Liver (tissue), 9 donors: ENCODE measurements around the gene LCN2. TPM values are rescaled to one million over a fixed set of nuclear protein-coding genes. Genes with fewer than 3 reads are reported as not detected.

Source experiments
- DNase-seq: peaks from one replicate; pipeline ENCODE4 v3.0.0-alpha.2; 2017; ENCODE audit warnings: low spot score
- H3K27ac ChIP-seq, 2 donors: one replicate each; pipeline ENCODE4 v1.7.0; 2013; ENCODE audit warnings: inconsistent platforms in 2 of 2, low read length in 2 of 2, control low read depth in 1 of 2, low read depth in 1 of 2, mild to moderate bottlenecking in 1 of 2
- H3K27me3 ChIP-seq, 4 donors: one replicate each; pipeline versions ENCODE4 v1.6.1 to v1.7.0; 2013; ENCODE audit warnings: low read length in 3 of 4, inconsistent platforms in 1 of 4, mild to moderate bottlenecking in 1 of 4, moderate library complexity in 1 of 4; ENCODE audit not compliant: control insufficient read depth in 4 of 4, insufficient read depth in 4 of 4
- H3K36me3 ChIP-seq, 4 donors: one replicate each; pipeline versions ENCODE4 v1.6.1 to v1.7.0; 2013; ENCODE audit warnings: low read length in 3 of 4, mild to moderate bottlenecking in 3 of 4, low read depth in 1 of 4, moderate library complexity in 1 of 4; ENCODE audit not compliant: control insufficient read depth in 4 of 4, insufficient read depth in 3 of 4
- H3K4me1 ChIP-seq, 4 donors: one replicate each; pipeline versions ENCODE4 v1.6.1 to v1.7.0; 2013; ENCODE audit warnings: low read length in 3 of 4, mild to moderate bottlenecking in 3 of 4, moderate library complexity in 1 of 4; ENCODE audit not compliant: control insufficient read depth in 4 of 4, insufficient read depth in 4 of 4
- H3K4me3 ChIP-seq, 3 donors: one replicate each; pipeline versions ENCODE4 v1.6.1 to v1.7.0; 2013; ENCODE audit warnings: low read length in 3 of 3, control low read depth in 1 of 3, low read depth in 1 of 3, mild to moderate bottlenecking in 1 of 3
- H3K9ac ChIP-seq, 2 donors: one replicate each; pipeline ENCODE4 v1.7.0; 2013; ENCODE audit warnings: low read length in 2 of 2, mild to moderate bottlenecking in 2 of 2, moderate library complexity in 2 of 2, control low read depth in 1 of 2, low read depth in 1 of 2
- H3K9me3 ChIP-seq, 4 donors: one replicate each; pipeline versions ENCODE4 v1.6.1 to v1.7.0; 2013; ENCODE audit warnings: low read length in 3 of 4; ENCODE audit not compliant: control insufficient read depth in 4 of 4
- ATF3 ChIP-seq: IDR thresholded peaks from 2 replicates; pipeline ENCODE4 v1.6.1; 2016; ENCODE audit warnings: antibody characterized with exemption
- CTCF ChIP-seq: fragments of 150-350 bp; IDR thresholded peaks from 2 replicates; pipeline ENCODE4 v1.5.1; 2017; ENCODE audit warnings: improper control_type of control experiment, low read depth, low read length; ENCODE audit not compliant: missing input control
- EGR1 ChIP-seq, 2 donors: IDR thresholded peaks; 2 replicates each; pipeline ENCODE4 v1.6.1; 2016 to 2018; ENCODE audit warnings: antibody characterized with exemption in 2 of 2, low read depth in 2 of 2
- FOXA1 ChIP-seq: IDR thresholded peaks from 2 replicates; pipeline ENCODE4 v1.6.1; 2016; ENCODE audit warnings: antibody characterized with exemption
- FOXA2 ChIP-seq: IDR thresholded peaks from 2 replicates; pipeline ENCODE4 v1.6.1; 2016; ENCODE audit warnings: antibody characterized with exemption
- GABPA ChIP-seq, 2 donors: IDR thresholded peaks in 1 of 2; conservative IDR thresholded peaks in 1 of 2; 2 replicates each; pipeline ENCODE4 v1.6.1; 2016; ENCODE audit warnings: antibody characterized with exemption in 2 of 2, mild to moderate bottlenecking in 1 of 2, moderate library complexity in 1 of 2
- HNF4A ChIP-seq, 2 donors: conservative IDR thresholded peaks; 2 replicates each; pipeline ENCODE4 v1.6.1; 2016; ENCODE audit warnings: antibody characterized with exemption in 2 of 2, mild to moderate bottlenecking in 2 of 2
- HNF4G ChIP-seq: IDR thresholded peaks from 2 replicates; pipeline ENCODE4 v1.6.1; 2016; ENCODE audit warnings: antibody characterized with exemption
- JUND ChIP-seq, 2 donors: IDR thresholded peaks; 2 replicates each; pipeline ENCODE4 v1.6.1; 2016; ENCODE audit warnings: antibody characterized with exemption in 2 of 2
- MAX ChIP-seq: IDR thresholded peaks from 2 replicates; pipeline ENCODE4 v1.6.1; 2016; ENCODE audit warnings: antibody characterized with exemption
- NR2F2 ChIP-seq: IDR thresholded peaks from 2 replicates; pipeline ENCODE4 v1.6.1; 2016; ENCODE audit warnings: antibody characterized with exemption
- RAD21 ChIP-seq, 2 donors: IDR thresholded peaks; 2 replicates each; pipeline ENCODE4 v1.6.1; 2016; ENCODE audit warnings: antibody characterized with exemption in 2 of 2, mild to moderate bottlenecking in 2 of 2
- REST ChIP-seq: IDR thresholded peaks from 2 replicates; pipeline ENCODE4 v1.6.1; 2016; ENCODE audit warnings: antibody characterized with exemption, mild to moderate bottlenecking
- RXRA ChIP-seq, 2 donors: IDR thresholded peaks; 2 replicates each; pipeline ENCODE4 v1.6.1; 2017 to 2018; ENCODE audit warnings: antibody characterized with exemption in 2 of 2, mild to moderate bottlenecking in 1 of 2
- SP1 ChIP-seq: IDR thresholded peaks from 2 replicates; pipeline ENCODE4 v1.6.1; 2018; ENCODE audit warnings: antibody characterized with exemption, mild to moderate bottlenecking
- YY1 ChIP-seq: IDR thresholded peaks from 2 replicates; pipeline ENCODE4 v1.6.1; 2016; ENCODE audit warnings: antibody characterized with exemption, mild to moderate bottlenecking
- ZBTB33 ChIP-seq: IDR thresholded peaks from 2 replicates; pipeline ENCODE4 v1.6.1; 2016; ENCODE audit warnings: antibody characterized with exemption
- WGBS: extraction: QIAGEN DNeasy Blood & Tissue Kit; methylation state at CpG from one replicate; pipeline ENCODE4 v1.1.7; 2013; 5-methylcytosine and 5-hydroxymethylcytosine counted together
- polyA plus RNA-seq, 2 donors: library from polyadenylated mRNA; stranded (reverse) in 1 of 2; unstranded in 1 of 2; fragments of 200-250 nt in 1 of 2; fragments of >200 nt in 1 of 2; fragmentation: Nextera tagmentation in 1 of 2; extraction: Ambion mirVana in 1 of 2; gene quantifications; one replicate each; pipeline versions ENCODE4 v1.2.1 to v1.2.3, GENCODE V29; 2013 to 2015
- total RNA-seq, 2 donors: library from RNA; depleted of rRNA; stranded (reverse); fragments of >200 nt; gene quantifications; one replicate each; pipeline ENCODE4 v1.2.3, GENCODE V29; 2014
- donor health status: healthy.
- donor health status: healthy.
- donor health status: healthy.
- donor health status: healthy.
- donor health status: healthy.

The LCN2 gene
- total and polyA plus RNA-seq, 4 donors, result 7.0 to 64.5 (median 10.4) TPM

GRCh38 chr9:128164307-128164885 lies 15.1 kb downstream of the LCN2 start:
- no peak for TF ChIP-seq MAX
- TF ChIP-seq RAD21 (IDR thresholded peaks at IDR 0.05), result no peak
- TF ChIP-seq HNF4G, result no peak
- no peak for TF ChIP-seq RXRA (IDR thresholded peaks at IDR 0.05)
- TF ChIP-seq GABPA (IDR thresholded peaks at IDR 0.05 in 1 of 2, conservative IDR thresholded peaks at IDR 0.05 in 1 of 2), result no peak
- no peak for TF ChIP-seq FOXA1
- no peak for TF ChIP-seq YY1
- no peak for TF ChIP-seq EGR1 (IDR thresholded peaks at IDR 0.05; ENCODE audit: low read depth in 2 of 2)
- TF ChIP-seq REST, result no peak
- no peak for TF ChIP-seq NR2F2
- TF ChIP-seq ATF3, result no peak
- no peak for TF ChIP-seq SP1
- TF ChIP-seq ZBTB33, result no peak
- TF ChIP-seq HNF4A (conservative IDR thresholded peaks at IDR 0.05), result no peak
- no peak for TF ChIP-seq JUND (IDR thresholded peaks at IDR 0.05)
- TF ChIP-seq CTCF, result no peak
- TF ChIP-seq FOXA2, result no peak
- Histone ChIP-seq H3K36me3 (peaks cover 12 to 43% (median 28%) of the 10 kb centered on the region in 4 donors), H3K27ac (no peak overlapping the region), H3K4me1 (peaks cover 3 to 14% (median 7%) of the 10 kb centered on the region in 4 donors), H3K9ac (no peak overlapping the region), H3K9me3 (no peaks in the 10 kb centered on the region), H3K4me3 (no peak overlapping the region), H3K27me3 (no peaks in the 10 kb centered on the region)
- WGBS, result 82% methylated on average over 14 of the region's 14 CpGs
- DNase-seq, result no peak
